GM19238 (cell line): ENCODE data around the gene MAK.
"Not testable (repeated sequence)": the region's sequence is repeated elsewhere in the genome, so short reads cannot be mapped to it uniquely, and the experiment has no call there.

Source experiments
- DNase-seq: peaks from one replicate; pipeline ENCODE4 v3.0.0; 2011; ENCODE audit warnings: low spot score; ENCODE audit not compliant: insufficient read length

MAK gene, protein sequence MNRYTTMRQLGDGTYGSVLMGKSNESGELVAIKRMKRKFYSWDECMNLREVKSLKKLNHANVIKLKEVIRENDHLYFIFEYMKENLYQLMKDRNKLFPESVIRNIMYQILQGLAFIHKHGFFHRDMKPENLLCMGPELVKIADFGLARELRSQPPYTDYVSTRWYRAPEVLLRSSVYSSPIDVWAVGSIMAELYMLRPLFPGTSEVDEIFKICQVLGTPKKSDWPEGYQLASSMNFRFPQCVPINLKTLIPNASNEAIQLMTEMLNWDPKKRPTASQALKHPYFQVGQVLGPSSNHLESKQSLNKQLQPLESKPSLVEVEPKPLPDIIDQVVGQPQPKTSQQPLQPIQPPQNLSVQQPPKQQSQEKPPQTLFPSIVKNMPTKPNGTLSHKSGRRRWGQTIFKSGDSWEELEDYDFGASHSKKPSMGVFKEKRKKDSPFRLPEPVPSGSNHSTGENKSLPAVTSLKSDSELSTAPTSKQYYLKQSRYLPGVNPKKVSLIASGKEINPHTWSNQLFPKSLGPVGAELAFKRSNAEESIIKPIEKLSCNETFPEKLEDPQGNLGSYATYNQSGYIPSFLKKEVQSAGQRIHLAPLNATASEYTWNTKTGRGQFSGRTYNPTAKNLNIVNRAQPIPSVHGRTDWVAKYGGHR

DNA sequence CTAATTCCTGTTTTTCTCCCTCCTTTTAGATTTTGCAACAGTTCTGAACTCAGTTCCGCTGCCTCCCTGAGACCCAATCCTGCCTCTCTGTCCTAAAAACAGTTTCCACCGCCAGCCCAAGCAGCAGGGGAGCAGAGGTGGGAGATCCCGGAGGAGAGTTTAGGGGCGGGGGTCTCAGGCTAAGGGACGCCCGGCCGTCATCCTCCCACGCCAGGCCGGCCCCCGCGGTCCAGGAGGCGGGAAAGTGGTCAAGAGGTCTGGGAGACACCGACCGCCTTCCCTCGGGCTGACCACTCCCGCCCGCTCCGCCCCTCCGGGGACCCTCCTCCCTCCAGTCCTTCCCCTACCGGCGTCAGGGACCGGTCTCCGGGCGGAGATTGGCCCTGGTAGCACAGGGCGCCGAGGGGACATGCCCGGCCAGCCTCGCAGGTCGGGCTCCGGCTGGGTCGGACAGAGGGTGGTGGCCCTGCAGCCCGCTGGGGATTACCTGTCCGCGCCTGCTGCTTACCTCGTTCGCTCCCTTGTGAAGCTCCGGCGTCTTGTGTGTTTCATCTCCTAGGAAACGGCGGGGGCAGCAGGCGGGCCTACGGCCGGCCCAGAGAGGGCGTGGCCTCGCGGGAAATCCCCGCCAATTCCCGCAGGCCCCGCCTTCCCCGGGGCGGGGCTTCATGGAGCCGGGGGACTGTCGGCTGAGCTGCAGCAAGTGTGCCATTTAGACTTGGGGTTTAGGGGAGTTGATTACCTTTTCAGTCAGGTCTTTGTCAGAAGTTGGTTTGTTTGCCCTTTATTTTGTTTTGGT is at the start of gene MAK:
MAK (minus strand) TSS at position 545 of the 799 bp plus-strand sequence. CDS start 7,891 bp downstream, outside the sequence.
- DNase-seq: peak; percentile 93

DNA sequence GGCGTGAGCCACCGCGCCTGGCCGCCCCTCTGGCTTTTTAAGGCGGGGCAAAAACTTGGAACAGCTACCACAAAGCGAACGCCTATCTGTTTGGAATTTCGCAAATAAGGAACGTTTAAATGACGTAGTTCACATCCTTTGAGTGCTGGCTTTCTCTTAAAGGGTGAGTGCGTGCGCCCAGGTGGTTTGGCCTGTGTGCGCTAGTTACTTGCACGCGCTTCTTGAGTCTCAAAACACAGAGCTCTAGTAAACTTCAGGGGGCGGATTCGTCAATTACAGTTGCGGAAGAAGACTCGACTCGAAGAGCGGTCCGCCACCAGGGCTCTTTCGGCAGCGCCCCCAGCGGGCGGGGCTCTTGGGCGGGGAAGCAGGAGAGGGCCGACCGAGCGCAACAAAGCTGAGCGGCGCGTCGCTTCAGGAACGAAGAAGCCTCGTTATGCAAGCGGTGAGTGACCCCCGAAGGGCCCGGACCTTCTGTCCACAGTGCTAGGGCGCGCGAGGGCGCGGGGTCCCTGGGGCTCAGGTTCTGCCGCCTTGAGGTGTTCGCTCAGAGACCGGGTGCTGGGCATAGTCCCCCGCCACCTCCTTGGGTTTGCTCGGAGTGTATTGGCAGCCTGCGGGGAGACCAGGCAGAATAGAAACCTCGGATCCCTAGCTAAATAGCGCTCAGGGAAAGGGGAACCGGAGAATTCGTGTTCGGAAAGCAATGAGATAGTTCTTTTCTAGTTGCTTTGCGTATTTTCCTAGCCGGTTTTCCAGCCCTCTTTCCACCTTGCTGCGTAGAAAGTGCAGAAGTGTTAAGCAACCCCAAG is 48.6 kb upstream of the MAK start, which contains the start of gene SYCP2L:
SYCP2L (plus strand) TSS at position 362 of the 812 bp plus-strand sequence; CDS start at position 437, 75 bp downstream.
- DNase-seq: peak; percentile 19

DNA sequence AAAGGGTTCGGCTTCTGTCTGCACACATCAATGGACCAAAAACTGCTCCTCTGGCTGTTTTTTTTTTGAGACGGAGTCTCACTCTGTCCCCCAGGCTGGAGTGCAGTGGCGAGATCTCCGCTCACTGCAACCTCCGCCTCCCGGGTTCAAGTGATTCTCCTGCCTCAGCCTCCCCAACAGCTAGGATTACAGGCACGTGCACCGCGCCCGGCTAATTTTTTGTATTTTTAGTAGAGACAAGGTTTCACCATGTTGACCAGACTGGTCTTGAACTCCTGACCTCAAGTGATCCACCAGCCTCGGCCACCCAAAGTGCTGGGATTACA is 48.0 kb upstream of the MAK start:
- DNase-seq: not testable (repeated sequence)

DNA sequence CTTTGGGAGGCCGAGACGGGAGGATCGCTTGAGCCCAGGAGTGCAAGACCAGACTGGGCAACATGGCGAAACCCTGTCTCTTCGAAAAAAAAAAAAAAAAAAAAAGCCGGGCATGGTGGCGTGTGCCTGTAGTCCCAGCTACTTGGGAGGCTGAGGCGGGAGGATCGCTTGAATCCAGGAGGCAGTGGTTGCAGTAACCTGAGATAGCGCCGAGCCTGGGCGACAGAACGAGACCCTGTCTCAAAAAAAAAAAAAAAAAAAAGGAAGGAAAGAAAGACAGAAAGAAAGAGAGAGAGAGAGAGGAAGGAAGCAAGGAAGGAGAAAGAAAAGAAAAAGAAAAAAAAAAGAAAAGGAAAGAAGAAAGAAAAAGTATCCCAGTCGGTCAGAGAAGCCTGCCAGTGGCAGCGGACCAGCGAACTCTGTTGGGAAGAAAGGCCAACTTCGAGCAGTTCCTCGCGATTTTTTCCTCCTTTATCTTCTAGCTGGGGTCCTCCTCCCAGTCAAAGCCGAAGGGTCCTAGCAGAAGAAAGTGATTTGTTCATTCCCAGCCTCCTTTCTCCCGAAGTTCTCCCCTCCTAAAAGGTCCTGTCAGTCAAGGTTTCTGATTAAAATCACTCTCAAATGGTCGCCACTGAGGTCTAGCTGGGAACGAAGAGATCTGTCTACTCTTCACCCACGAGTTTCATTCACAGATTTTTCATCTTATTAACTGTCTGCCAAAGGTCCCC is 46.1 kb upstream of the MAK start:
- no peak for DNase-seq

DNA sequence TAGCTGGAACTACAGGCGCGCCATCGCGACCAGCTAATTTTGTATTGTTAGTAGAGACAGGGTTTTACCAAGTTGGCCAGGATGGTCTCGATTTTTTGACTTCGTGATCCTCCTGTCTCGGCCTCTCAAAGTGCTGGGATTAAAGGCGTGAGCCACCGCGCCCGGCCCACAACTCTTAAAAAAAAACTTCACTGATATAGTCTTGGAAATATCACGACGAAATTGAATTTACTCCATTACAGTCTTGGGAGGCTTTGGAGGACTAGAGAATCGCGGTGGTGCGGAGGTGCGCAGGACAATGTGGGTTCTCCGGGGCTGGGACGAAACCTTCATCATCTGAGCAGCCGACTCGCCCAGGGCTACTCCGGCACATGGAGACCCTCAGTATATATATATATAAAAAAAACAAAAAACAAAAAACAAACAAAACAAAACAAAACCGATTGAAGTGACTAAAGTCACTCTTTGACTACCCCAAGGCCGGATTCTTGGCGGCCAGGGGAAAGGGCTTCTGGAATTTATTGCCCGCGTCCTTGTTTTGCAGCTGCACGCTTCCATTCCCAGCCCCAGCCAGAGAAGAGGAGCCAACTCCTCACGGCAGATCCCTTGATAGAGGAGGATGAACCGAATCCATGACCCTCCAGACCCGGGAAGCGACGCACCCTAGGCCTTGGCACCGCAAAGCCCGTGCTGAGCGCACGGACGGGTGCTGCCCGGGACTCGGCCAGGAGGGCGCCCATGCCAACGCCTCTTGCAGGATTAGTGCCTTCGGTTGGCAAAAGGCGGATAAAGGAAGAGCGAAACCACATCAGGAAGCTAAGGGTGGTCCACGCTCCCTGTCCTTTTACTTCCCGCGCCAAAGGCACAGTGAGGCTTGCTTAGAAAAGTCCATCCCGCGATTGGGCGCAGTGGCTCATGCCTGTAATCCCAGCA is 45.2 kb upstream of the MAK start:
- DNase-seq: no peak

DNA sequence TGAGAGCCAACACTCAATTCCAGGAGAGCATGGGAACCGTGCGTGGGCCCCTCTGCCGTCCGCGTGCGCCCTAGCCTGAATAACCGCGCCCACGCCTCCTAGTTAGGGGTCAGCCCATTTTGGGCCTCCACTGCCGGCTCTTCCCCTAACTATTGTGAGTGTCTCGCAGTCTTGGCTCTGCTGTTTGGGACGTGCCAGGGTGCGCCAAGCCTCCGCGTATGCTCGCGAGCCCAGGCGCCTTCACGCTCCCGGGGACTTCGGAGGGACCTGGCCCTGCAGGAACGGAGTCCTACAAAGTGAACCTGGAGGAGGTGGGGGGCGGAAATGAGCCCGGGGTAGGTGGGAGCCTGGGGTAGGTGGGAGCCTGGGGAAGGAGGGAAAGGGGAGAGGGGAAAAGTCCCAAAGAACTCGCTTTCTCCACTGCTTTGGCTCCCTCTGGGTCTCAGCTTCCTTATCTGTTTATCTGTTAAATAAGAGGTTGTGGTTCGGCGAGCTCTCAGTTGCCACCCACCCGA is 44.4 kb upstream of the MAK start:
- DNase-seq: no peak

DNA sequence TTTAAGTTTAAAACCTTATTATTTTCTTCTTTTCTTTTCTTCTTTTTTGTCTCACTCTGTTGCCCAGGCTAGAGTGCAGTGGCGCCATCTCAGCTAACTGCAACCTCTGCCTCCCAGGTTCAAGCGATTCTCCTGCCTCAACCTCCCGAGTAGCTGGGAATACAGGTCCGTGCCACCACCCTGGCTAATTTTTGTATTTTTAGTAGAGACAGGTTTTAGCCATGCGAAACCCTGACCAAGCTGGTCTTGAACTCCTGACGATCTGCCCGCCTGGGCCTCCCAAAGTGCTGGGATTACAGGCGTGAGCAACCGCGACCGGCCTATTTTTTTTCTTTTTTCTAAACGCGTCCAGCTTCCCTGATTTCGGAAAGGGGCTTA is 43.9 kb upstream of the MAK start:
- not testable (repeated sequence) for DNase-seq

DNA sequence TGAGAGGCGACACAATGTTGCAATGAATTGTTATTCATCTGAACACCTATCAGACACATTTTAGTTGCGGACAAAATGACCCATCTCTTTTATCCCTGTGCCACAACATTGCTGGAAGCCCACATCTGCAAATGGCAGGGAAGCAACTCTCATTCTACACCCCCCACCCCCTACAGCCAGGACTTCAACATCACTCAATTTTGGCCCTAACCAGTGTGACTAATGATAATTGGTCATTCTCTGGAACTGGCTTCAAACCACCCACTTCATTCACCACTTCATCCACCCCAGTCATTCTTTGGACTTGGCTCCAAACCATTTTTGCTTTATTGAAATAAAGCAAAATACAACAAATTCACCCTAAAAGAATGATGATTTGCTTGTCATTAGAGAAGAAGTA is 42.0 kb upstream of the MAK start:
- DNase-seq: no peak

DNA sequence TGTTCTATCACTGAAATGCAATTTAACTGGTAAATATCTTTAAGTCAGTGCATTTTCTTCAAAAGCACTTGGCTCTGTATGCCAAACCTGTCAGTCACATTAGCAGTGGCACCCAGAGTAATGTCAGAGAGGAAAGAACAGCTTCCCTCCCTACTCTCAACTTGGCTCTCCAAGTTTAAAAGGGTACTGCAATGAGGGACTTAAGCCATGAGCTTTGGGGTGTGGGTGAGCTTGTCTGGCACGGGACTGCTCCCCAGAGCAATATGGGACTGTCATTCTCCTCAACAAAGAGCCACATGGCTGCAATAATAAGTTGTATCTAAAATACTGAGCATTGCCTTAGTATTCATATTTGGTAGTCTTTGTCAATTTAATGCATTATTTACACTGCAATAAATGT is 39.5 kb upstream of the MAK start:
- DNase-seq: no peak

DNA sequence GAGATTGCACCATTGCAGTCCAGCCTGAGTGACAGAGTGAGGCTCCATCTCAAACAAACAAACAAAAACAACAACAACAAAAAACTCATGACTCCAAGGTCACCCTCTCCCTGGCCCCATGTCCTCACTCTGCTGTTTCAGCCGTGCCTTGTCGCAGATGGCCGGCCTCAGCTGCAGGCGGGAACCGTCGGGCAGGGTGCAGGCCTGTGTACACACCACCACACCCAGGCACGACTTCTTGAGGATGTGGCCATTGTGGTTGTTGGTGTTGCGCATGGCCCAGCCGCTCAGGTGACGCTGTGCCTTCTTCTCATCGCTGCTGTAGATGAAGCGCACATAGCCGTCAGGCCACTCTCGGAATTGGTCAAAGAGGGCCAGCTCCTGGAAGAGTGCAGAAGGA is 38.7 kb upstream of the MAK start:
- no peak for DNase-seq

DNA sequence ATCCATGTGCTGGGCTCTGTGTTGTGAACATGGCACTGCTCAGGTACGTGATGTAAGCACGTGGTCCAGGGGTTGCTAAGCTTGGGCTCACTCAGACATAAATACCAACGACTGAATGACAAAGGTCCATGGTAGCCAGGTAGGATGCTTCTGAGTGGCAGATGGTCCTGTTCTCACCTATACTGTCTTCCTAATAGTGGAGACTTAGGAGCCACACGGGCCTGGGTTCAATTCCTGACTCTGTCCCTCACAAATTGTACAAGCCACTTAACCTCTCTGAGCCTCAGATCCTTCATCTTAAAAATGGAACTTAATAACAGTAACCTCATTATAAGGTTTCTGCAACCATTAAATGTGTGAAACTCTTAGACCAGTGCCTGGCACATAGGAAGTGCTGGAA is 36.7 kb upstream of the MAK start:
- no peak for DNase-seq

DNA sequence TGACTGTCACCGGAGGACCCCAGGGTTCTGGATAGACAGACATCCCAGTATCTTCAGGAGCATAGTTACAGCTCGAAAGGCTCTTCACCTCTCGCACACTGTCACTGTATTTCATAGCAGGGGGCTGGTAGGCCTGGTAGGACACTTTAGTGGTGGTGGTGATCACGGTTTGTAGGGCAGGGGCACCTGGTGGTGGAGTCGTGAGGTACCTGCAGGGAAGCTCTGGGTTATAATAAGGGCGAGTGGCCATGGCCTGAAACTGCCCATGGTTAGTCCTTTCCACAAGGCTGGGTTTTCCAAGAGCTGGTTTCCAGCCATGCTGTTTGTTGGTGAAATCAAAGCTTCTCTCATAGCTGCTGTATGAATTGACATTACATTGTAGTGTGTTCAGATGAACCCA is 35.9 kb upstream of the MAK start:
- no peak for DNase-seq

DNA sequence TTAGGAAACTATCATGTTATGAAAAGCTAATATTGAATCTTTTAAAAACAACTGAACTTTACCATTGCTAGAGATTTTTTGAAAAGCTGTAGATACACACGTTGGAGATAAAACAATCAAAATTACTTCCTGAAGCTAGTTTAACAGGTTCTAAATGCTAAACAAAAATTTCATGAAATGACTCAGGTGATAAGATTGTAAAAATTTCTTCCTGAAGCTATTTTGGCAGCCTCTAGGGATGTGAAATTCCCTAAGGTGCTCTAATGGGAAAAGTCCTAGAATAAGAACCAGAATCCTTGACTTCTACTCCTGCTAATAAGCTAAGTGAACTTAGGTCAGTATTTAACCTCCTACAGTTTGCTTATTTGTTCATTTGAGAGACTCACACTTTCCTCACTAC is 35.0 kb upstream of the MAK start:
- DNase-seq: no peak

DNA sequence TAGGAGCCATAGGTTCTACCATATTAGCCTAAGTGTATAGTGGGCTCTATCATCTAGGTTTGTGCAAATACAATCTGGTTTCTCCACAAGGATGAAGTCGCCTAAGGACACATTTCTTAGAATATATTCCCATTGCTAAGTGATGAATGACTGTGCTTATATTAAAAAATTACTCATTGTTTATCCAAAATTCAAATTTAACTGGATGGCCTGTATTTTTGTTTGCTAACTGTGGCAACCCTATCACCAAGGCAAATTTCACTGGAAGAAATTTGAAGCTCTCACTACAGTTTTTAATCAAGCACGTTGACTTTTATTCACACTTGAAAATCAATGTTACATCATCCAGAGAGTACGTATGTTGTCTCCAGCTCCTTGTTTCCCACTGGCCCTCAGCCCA is 29.6 kb upstream of the MAK start:
- DNase-seq: no peak

DNA sequence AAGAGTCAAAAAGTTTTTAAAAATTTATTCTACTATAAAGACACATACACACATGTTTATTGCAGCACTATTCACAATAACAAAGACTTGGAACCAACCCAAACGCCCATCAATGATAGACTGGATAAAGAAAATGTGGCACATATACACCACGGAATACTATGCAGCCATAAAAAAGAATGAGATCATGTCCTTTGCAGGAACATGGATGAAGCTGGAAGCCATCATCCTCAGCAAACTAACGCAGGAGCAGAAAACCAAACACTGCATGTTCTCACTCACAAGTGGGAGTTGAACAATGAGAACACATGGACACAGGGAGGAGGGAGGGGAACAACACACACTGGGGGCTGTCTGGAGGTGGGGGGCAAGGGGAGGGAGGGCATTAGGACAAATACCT is 28.4 kb upstream of the MAK start:
- not testable (repeated sequence) for DNase-seq

DNA sequence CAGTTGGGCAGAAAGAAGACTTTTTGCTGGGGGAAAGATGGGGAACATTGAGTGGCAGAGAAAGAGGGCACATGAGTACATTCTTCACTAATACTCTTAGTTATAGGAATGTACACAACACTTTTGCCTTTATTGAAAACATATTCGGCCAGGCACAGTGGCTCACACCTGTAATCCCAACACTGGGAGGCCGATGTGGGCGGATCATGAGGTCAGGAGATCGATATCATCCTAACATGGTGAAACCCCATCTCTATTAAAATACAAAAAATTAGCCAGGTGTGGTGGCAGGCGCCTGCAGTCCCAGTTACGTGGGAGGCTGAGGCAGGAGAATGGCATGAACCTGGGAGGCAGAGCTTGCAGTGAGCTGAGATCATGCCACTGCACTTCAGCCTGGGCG is 24.7 kb upstream of the MAK start:
- DNase-seq: not testable (repeated sequence)

DNA sequence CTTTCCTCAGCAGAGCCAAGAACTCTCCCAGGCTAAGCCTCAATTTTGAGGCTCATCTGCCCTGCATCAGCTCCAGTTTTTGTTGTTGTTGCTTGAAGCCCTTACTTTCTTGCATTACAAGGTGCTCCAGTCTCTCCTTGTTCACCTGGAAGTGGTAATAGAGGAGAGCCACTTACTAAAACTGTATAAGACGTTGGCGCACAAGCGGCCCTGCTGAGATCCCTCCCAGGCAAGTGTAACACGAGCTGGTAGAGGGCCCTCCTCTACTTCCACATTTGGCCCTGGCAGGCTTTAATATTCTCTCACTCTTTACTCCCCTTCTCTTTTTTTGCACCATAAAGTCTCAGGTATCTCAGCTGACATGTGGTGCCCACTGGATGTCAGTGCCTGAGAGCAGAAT is 24.0 kb upstream of the MAK start:
- DNase-seq: no peak

DNA sequence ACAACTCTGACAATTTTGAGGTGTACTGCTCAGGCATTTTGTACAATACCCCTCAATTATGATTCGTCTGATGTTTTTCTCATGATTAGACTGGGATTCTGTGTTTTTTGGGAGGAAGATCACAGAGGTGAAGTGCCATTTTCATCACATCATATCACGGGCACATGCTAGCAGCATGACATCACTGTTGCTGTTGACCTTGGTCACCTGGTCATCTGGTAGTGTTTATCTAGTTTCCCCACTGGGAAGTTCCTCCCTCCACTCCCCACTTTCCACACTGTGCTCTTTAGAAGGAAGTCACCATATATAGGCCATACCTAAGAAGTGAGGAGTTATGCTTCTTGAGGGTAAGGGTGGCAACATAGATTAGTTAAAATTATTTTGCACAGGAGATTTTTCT is 22.7 kb upstream of the MAK start:
- DNase-seq: no peak

DNA sequence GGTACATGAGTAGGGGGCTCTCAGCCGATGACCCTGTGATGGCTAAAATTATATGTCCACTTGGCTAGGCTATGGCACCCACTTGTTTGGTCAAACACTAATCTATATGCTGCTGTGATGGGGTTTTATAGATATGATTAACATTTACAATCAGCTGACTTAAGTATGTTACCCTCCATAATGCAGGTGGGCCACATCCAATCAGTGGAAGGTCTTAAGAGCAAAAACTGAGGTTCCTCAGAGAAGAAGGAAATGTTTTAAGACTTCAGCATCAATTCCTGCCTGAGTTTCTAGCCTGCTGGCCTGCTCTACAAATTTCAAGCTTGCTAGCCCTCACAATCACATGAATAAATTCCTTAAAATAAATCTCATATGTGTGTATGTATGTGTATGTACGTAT is 18.9 kb upstream of the MAK start:
- no peak for DNase-seq
